Mucosa of stomach (tissue), 1 donor: ENCODE measurements around the gene CEP112.

Source experiments
- H3K27me3 ChIP-seq: one replicate; pipeline ENCODE4 v1.7.0; 2013; ENCODE audit warnings: mild to moderate bottlenecking, low read length; ENCODE audit not compliant: control insufficient read depth, insufficient read depth
- H3K36me3 ChIP-seq: one replicate; pipeline ENCODE4 v1.7.0; 2013; ENCODE audit warnings: low read length; ENCODE audit not compliant: control insufficient read depth, insufficient read depth
- H3K4me1 ChIP-seq: one replicate; pipeline ENCODE4 v1.7.0; 2013; ENCODE audit warnings: mild to moderate bottlenecking, low read length; ENCODE audit not compliant: control insufficient read depth, insufficient read depth
- H3K4me3 ChIP-seq: one replicate; pipeline ENCODE4 v1.7.0; 2013; ENCODE audit warnings: low read length
- H3K9ac ChIP-seq: one replicate; pipeline ENCODE4 v1.7.0; 2013; ENCODE audit warnings: mild to moderate bottlenecking, low read length, moderate library complexity
- H3K9me3 ChIP-seq: one replicate; pipeline ENCODE4 v1.7.0; 2013; ENCODE audit warnings: mild to moderate bottlenecking, low read length, moderate library complexity; ENCODE audit not compliant: control insufficient read depth
- donor health status: Pancreatic carcinoma.

Gene CEP112

DNA sequence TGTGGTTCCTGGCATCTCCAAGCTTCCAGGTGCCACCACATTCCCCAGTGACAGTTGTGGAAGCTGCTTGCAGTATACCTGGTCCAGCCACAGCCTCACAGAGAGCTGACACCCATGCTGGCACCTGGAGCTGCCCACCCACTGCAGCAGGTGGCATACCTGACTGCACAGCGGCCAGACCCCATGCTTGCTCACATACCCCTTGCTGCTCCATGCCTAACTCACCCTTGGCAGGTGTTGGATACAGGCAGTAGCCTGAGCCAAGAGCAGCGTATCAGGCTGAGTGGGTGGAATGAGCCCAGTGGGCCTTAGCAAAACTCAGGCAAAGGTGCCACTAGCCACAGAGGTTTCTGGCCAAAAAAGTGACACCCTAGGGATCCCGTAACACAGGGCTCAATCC lies 232.3 kb downstream of the CEP112 start:
- Histone ChIP-seq H3K4me3 (no peak overlapping the region), H3K9ac (no peak overlapping the region), H3K4me1 (no peaks in the 10 kb centered on the region), H3K36me3 (no peaks in the 10 kb centered on the region), H3K27me3 (no peaks in the 10 kb centered on the region), H3K9me3 (no peaks in the 10 kb centered on the region)

DNA sequence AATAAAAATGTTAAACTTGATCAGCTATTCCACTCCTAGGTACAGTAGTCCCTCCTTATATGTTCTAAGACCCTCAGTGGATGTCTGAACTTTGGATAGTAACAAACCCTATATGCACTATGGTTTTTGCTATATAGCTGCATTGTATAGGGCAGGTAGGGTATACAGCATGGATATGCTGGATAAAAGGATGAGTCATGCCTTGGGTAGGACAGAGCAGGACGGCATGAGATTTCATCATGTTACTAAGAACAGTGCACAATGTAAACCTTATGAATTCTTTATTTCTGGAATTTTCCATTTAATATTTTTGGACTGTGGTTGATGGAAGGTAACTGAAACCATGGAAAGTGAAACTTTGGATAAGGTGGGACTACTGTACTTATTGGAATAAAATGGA lies 235.1 kb downstream of the CEP112 start:
- H3K9ac ChIP-seq = no peak overlapping the region
- no peak overlapping the region for H3K4me3 ChIP-seq
- no peaks in the 10 kb centered on the region for H3K4me1 ChIP-seq
- no peaks in the 10 kb centered on the region for H3K27me3 ChIP-seq
- no peaks in the 10 kb centered on the region for H3K9me3 ChIP-seq
- no peaks in the 10 kb centered on the region for H3K36me3 ChIP-seq

- H3K9ac ChIP-seq = no peak overlapping the region
- no peaks in the 10 kb centered on the region for H3K36me3 ChIP-seq
- no peaks in the 10 kb centered on the region for H3K27me3 ChIP-seq
- no peaks in the 10 kb centered on the region for H3K4me1 ChIP-seq
- no peak overlapping the region for H3K4me3 ChIP-seq
- no peaks in the 10 kb centered on the region for H3K9me3 ChIP-seq
Measured at GRCh38 chr17:65954148-65954449, 237.8 kb downstream of the CEP112 start.

DNA sequence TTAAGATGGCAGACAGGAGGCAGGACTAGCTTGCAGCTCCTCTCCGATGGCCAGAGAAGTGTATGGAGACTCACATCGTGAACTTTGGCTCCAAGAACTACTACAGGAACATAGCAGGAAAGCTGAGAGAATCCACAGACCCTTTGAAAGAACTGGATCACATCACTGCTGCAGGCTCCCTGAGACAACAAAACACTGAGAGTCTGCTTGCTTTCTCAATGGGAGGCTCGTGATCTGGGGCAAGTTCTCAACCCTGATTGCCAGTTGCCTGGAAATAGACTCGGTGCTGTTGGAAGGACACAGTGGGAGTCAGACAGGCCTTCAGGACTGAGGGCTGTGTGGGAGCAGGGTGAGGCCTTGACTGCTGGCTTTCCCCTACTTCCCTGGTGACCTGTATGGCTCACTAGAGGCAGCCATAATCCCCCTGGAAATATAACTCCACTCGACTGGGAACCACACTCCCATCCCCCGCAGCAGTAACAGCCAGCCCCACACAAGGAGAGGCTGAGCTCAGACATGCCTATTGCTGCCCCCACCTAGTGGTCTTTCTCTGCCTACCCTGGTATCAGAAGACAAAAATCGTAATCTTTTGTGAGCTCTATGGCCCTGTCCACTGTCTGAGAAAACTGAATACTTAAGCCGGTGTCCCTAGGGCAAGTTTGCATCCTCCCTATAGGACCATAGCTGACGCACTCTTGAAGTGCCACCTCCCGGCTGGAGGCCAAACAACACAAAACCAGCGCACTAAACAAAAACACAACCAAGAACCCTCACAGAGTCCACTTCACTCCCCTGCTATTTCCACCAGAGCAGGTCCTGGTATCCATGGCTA lies 238.4 kb downstream of the CEP112 start:
- H3K27me3 ChIP-seq = no peaks in the 10 kb centered on the region
- H3K9me3 ChIP-seq = no peaks in the 10 kb centered on the region
- no peak overlapping the region for H3K4me3 ChIP-seq
- no peaks in the 10 kb centered on the region for H3K4me1 ChIP-seq
- H3K36me3 ChIP-seq = no peaks in the 10 kb centered on the region
- no peak overlapping the region for H3K9ac ChIP-seq

- Histone ChIP-seq H3K9ac (no peak overlapping the region), H3K4me3 (no peak overlapping the region), H3K4me1 (no peaks in the 10 kb centered on the region), H3K27me3 (no peaks in the 10 kb centered on the region), H3K36me3 (no peaks in the 10 kb centered on the region), H3K9me3 (no peaks in the 10 kb centered on the region)
Measured at GRCh38 chr17:65952586-65952985, 239.3 kb downstream of the CEP112 start.

DNA sequence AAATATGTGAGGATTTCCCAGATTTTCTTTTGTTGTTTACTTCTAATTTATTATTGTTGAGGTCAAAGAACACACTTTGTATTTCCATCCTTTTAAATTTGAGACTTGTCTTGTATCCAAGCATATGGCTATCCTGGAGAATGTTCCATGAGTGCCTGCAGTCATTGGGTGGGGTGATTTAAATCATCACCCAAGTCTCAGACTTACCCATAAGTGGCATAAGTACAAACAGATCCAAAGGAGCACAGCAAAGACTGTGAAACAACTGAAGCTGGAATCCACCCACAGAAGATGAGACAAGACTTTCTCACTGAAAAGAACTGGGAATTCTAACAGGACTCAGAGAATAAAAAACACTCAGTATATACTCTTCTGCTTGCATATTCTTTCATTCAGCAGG lies 239.9 kb downstream of the CEP112 start:
- H3K9me3 ChIP-seq = no peaks in the 10 kb centered on the region
- no peak overlapping the region for H3K9ac ChIP-seq
- H3K27me3 ChIP-seq = no peaks in the 10 kb centered on the region
- no peaks in the 10 kb centered on the region for H3K4me1 ChIP-seq
- no peak overlapping the region for H3K4me3 ChIP-seq
- H3K36me3 ChIP-seq = no peaks in the 10 kb centered on the region

GRCh38 chr17:65947831-65948230 lies 244.1 kb downstream of the CEP112 start:
- Histone ChIP-seq H3K9ac (no peak overlapping the region), H3K4me1 (no peaks in the 10 kb centered on the region), H3K27me3 (no peaks in the 10 kb centered on the region), H3K9me3 (no peaks in the 10 kb centered on the region), H3K36me3 (no peaks in the 10 kb centered on the region), H3K4me3 (no peak overlapping the region)

DNA sequence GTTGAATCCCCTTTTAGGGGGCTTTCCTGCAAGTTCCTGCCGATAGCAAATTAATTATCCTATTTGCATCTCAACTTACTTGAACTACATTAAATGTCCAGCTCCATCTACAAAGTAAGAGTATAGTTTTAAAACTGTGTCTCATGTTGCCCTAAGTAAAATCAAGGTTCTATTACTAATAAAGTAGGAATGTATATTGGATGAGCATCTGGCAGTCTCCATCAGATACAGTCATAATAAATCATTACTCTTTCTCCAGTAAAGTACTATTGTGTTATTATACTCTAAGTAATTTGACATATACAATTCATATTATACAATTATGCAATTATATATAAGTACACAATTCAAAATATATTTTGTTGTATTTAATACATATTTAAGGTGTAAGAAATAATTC lies 249.3 kb downstream of the CEP112 start:
- no peaks in the 10 kb centered on the region for H3K4me1 ChIP-seq
- H3K4me3 ChIP-seq = no peak overlapping the region
- no peak overlapping the region for H3K9ac ChIP-seq
- H3K36me3 ChIP-seq = no peaks in the 10 kb centered on the region
- H3K9me3 ChIP-seq = no peaks in the 10 kb centered on the region
- H3K27me3 ChIP-seq = no peaks in the 10 kb centered on the region

DNA sequence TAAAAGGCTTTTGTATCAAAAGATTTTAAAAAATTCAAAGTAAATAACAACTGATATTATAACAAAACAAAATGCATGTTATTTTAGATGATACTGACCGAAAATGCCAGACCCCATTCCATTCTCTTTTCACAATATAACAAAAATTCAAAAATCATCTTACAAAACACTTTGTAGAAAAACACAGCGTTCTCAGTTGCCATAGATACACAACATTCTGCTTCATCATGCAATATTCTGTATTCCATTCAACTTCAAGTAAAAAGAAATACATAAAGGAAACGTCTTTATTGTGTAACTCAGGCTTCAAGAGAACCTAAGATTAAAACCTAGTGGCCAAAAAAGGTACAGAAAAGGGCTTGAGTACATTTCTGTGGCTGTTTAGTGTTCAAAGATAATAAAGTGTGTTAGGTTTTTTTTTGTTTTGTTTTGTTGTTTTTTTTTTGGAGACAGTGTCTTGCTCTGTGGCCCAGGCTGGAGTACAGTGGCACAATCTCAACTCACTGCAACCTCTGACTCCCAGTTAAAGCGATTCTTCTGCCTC lies 250.5 kb downstream of the CEP112 start:
- no peaks in the 10 kb centered on the region for H3K36me3 ChIP-seq
- H3K27me3 ChIP-seq = no peaks in the 10 kb centered on the region
- no peaks in the 10 kb centered on the region for H3K4me1 ChIP-seq
- no peak overlapping the region for H3K9ac ChIP-seq
- no peaks in the 10 kb centered on the region for H3K9me3 ChIP-seq
- no peak overlapping the region for H3K4me3 ChIP-seq

DNA sequence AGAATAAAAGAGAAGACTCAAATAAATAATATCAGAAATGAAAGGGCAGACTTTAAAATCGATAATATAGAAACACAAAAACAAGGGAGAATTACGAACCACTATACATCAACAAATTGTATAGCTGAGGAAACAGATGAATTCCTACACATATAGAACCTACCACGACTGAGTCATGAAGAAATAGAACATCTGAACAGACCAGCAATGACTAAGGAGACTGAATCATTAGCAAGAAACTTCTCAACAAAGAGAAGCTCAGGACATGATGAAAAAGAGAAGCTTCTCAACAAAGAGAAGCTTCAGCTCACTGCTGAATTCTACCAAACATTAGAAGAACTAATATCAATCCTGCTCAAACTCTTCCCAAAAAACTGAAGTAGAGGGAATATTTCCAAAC lies 255.9 kb downstream of the CEP112 start:
- no peaks in the 10 kb centered on the region for H3K9me3 ChIP-seq
- no peaks in the 10 kb centered on the region for H3K27me3 ChIP-seq
- no peak overlapping the region for H3K9ac ChIP-seq
- no peaks in the 10 kb centered on the region for H3K36me3 ChIP-seq
- no peaks in the 10 kb centered on the region for H3K4me1 ChIP-seq
- no peak overlapping the region for H3K4me3 ChIP-seq

DNA sequence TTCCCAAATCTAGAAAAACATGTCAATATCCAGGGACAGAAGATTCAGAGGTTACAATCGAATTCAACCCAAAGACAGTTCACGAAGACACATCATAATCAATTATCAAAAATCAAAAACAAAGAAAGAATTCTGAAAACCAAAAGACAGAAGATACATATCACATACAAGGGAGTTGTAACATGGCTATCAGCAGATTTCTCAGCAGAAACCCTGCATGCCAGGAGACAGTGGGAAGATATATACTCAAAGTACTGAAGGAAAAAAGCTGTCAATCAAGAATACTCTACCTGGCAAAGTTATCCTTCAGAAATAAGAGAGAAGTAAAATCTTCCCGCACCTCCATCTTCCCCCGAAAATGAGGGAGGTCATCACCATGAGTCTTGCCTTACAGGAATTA lies 258.6 kb downstream of the CEP112 start:
- no peaks in the 10 kb centered on the region for H3K4me1 ChIP-seq
- no peak overlapping the region for H3K4me3 ChIP-seq
- H3K27me3 ChIP-seq = no peaks in the 10 kb centered on the region
- H3K36me3 ChIP-seq = no peaks in the 10 kb centered on the region
- H3K9me3 ChIP-seq = no peaks in the 10 kb centered on the region
- H3K9ac ChIP-seq = no peak overlapping the region

- H3K36me3 ChIP-seq = no peaks in the 10 kb centered on the region
- no peak overlapping the region for H3K9ac ChIP-seq
- H3K4me1 ChIP-seq = no peaks in the 10 kb centered on the region
- no peak overlapping the region for H3K4me3 ChIP-seq
- H3K27me3 ChIP-seq = no peaks in the 10 kb centered on the region
- H3K9me3 ChIP-seq = no peaks in the 10 kb centered on the region
Measured at GRCh38 chr17:65931246-65932149, 260.4 kb downstream of the CEP112 start.
